ENCODE results near the gene CPNE5.
"Not testable (repeated sequence)": the region's sequence is repeated elsewhere in the genome, so short reads cannot be mapped to it uniquely, and the experiment has no call there.

Gene CPNE5

DNA sequence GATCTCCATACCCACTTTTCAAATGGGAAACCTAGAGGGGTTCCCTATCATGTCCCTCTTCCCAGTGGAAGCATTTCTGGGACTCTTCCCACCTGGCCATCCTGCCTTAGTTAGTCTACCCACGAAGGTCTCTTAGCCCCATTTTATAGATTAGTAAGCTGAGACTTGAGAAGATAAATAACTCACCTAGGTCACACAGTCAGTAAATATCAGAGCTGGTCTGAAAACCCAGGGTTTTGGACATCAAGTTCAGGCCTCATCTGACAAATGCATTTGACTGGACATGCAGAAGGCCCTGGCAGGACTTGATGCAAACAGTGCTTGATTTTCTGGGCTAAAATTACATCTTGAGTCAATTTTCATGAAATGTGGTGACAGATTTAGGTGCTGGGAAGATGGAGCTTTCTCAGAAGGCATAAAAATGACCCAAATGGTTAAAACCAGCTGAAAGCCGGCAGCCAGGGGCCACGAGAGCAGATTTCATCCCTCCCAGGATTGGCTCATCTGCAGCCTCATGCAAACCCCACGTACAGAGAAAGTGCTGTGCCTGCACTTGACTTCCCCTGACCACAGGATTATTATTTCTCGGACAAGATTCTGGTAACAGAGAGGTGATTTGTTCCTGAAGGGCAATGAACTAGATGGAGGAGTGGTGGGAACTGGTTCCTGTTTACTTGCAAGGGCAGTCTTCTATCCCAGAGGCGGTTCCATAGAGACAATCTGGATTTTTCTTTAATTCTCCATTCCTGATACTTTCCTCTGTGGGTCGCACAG, 23.1 kb downstream of the CPNE5 start:
- DNase-seq (ENCODE audit: low spot score) = no peak

DNA sequence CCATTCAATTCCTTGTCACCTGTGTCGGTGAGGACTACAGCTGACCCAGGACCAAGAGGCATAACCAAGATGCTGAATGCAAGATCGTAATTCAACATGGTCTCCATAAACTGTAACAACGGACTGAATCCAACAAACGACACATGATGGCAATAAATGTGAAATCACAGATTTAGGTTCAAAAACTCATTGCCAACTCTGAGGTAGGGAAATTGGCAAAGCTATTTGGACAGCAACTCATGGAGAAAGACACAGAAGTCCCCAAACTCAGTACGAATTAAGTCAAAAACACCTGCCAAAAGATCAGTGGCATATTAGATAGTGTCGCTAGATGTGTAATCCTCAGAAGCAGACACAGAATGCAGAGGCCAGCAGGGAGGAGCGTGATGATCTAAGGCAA, 25.0 kb downstream of the CPNE5 start:
- DNase-seq (ENCODE audit: low spot score) = no peak

DNA sequence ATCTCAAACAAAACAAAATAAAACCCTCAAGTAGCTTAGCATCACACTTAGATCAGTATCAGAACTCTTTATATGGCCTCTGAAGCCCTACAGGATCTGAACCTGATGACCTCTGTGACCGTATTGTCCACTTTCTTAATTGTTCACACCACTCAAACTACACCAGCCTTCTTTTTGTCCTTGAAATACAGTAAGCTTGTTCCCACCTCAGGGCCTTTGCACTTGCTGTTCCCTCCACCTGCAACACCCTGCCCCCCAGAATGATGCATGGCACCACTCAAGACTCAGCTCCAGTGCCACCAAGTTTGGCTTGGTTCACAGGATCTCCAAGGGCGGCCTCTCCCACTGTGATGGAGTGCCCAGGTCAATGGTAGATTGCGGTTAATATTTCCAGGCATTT, 25.7 kb downstream of the CPNE5 start:
- no peak for DNase-seq (ENCODE audit: low spot score)

DNA sequence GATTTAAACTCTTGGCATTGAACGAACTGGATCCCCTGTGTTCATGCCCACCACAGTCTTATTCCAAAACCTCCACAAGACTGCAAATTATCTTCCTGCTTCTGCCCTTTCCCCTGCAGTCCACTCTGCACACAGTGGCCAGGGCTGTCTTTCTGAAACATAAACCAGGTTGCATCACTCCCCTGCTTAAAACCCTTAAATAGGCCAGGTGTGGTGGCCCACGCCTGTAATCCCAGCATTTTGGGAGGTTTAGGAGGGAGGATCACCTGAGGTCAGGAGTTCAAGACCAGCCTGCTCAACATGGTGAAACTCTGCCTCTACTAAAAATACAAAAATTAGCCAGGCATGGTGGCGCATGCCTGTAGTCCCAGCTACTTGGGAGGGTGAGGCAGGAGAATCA, 26.2 kb downstream of the CPNE5 start:
- DNase-seq (ENCODE audit: low spot score) = not testable (repeated sequence)

DNA sequence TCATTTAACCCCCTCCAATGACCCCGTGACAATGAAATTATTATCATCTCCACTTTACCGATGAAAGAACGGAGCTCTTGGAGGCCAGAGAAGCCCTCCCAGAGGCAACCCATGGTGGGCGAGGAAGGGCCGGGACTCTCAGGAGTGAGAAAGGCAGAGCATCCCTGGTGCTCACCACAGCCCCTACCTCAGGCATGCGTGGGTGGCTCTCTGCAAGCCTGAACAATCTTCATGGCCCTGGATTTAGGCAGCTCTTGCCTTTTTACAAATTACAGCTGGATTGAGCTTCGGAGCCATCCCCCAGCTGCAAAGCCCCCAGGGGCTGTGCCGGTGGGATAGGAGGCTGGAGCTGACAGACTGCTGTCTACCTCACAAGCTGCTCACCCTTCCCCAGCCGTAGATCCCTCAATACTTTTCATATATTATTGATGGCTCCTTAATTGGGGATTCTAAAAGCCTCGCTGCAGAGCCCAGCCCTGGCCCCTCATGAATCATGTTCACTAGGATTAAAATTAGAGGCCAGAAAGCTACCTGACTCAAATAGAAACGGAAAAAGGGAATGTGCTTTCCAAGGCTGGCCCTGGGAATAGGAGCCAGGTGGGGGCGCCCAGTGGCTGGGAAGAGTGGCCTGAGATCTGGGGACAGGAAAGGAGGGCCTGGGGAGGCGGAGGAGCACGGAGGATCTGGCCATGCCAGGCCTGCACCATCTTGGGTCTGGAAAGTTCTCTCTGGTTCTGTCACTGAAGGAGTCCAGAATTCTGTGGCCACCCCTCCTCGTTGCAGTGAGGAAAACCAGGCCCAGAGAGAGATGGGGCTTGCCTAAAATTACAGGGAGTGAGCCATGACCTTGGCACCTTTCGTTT, 29.1 kb downstream of the CPNE5 start:
- DNase-seq (ENCODE audit: low spot score) = no peak

DNA sequence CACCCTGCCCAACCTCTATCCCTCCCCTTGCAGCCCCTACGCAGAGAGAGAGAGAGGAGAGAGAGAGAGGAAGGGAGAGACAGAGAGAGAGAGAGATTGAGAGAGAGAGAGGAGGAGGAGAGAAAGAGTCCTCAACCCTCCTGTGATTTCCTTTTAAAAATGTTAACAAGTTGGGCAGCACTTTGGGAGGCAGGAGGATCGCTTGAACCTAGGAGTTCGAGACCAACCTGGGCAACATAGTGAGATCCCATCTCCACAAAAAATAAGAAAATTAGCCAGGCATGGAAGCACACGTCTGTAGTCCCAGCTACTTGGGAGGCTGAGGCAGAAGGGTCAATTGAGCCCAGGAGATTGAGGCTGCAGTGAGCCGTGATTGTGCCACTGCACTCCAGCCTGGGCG, 30.1 kb downstream of the CPNE5 start:
- DNase-seq (ENCODE audit: low spot score) = no peak

DNA sequence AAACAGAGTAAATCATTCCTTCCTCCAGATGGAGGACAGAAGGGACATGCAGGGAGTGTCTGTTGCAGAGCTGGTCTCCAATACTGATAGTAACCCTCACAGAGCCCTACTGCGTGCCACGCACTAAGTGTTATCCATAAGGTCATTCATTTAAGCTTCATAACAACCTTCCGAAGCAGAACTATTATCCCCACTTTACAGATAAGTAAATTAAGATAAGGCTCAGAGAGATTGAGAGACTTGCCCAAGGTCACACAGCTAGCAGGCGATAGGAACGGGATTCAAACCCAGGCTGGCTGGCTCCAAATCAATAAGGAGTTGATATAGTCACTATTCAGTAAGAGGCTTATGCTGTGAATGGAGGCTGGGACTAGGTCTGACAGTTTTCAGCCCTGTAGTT, 30.6 kb downstream of the CPNE5 start:
- no peak for DNase-seq (ENCODE audit: low spot score)

DNA sequence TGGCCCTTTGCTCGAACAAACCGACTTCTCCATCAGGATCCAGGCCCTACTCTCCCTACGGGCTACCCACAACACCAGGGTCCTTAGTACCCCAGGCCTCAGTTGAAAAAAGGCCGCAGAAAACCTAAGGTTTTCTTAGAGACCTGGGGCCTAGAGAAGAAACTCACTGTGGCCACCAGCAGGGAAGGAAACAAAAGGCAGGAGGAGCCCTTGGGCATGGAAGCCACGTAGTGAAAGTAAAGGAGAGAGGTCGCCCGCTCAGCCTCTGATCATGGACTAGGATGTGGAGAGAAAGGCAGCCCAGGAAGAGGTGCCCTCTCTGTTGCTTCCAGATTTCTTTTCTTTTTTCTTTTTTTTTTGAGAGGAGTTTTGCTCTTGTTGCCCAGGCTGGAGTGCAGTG, 31.5 kb downstream of the CPNE5 start:
- no peak for DNase-seq (ENCODE audit: low spot score)

DNA sequence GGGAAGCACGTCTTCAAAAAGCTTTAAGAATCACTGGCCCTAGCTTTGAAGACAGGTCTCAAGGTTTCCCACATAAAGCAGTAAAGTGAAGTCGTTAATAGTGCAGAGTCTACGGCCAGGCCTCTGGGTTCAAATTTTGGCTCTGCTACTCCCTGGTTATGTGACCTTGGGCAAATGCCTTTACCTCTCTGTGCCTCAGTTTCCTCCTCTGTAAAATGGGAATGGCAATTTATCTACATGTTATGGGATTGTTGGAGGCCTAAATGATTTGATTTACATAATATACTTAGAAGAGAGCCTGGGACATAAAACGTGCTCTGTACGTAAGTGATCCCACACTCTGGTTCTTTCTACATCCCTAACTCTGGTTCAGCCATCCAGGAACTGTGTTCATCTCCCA, 32.1 kb downstream of the CPNE5 start:
- no peak for DNase-seq (ENCODE audit: low spot score)

DNA sequence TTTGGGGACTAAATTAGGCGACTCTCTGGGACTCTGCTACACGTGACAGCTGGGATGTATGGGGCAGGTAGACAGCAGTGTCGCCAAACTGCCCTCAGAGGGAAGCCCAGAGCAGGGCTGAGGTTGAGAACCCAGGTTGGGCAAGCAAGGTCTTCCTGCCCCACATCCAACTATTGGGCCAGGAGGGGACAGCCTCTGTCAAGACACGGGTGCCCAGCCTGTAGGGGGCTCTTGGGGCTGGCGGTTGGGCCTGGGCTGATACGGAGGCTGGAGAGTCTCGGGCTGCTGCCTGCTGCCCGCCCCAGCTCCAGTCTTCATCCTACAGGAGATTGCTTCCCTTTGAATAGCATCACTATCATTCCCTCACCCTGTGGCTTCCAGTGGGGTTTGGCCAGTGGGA, 33.3 kb downstream of the CPNE5 start:
- DNase-seq (ENCODE audit: low spot score) = no peak

DNA sequence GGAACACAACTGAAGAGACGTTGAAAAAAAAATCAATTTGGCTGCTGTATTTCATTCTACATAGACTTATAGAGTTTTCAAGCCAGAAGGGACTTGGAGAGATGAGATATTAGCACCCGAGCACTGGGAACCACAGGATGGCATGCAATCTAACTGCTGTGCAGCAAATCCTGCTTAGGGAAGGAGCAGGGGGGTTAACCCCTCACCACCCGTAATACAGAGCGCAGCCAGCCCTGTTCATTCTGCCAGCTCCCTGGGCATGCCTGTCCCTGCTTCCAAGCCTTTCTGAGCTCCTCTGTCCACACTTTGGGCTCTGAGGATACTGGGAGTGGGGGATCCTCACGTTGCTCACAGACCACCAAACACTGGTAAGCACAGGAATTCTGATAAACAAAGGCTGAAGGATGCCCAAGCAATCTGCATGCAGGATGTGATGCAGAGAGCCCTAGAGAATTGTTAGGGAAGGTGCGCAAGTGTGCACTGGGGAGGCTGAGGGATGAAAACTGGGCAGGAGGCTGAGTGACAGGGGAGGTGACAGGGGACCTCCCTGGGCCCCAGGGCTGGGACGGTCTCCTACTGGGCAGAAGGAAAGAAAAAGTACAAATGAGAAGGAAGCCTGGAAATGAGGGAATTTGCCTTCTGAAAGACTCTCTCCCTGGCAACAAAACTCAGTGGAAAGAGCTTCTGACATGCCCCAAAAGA, 34.0 kb downstream of the CPNE5 start:
- DNase-seq (ENCODE audit: low spot score) = no peak

DNA sequence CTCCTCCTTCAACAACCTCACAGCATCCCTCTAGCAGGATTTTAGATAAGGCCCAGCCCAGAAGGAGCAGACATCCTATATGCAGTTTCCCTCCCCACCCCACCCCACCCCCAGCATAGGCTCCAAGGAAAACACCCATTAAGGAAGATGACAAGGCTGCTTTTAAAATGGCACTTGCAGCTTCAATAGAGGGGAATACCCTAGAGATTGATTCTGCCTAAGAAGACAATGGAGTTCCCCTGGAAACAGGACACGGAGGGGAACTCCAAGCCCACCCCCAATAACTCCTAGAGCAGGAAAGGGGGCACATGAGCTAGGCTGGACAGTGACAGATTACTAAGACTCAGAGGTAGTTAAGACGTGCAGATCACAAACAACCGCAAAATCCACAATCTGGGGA, 34.7 kb downstream of the CPNE5 start:
- no peak for DNase-seq (ENCODE audit: low spot score)

DNA sequence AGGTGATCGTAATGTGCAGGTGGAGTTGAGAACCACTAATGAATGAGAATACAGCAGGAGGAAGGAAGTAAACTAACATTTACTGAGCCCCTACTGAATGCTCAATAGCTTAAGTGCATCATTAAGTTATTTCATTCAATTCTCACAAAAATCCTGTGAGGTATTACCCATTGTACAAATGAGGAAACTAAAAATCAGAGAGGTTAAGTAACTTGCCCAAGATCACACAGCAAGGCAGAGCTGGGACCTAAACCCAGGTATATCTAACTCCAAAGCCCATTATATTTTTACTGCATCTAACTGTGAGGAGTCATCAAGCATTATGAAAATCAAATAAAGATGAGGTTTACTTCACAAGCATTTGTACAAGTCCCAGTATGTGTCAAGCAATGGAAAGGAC, 35.3 kb downstream of the CPNE5 start:
- no peak for DNase-seq (ENCODE audit: low spot score)

DNA sequence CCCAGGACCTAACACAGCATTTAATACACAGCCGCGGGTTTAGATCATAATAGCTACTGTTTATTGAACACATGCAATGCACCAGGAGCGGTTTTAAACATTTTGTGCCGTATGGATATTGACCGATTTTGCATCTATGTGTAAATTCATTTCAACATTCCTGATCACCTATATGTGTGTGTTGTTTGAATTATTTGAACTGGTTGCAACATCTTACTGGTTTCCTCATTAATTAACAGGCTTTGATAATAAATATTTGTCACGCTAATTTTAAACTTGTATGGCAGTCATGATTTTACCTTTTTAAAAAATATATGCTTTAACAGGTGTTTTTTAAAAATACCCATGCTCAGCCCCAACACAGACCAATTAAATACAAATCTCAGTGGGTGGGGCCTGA, 35.8 kb downstream of the CPNE5 start:
- no peak for DNase-seq (ENCODE audit: low spot score)

DNA sequence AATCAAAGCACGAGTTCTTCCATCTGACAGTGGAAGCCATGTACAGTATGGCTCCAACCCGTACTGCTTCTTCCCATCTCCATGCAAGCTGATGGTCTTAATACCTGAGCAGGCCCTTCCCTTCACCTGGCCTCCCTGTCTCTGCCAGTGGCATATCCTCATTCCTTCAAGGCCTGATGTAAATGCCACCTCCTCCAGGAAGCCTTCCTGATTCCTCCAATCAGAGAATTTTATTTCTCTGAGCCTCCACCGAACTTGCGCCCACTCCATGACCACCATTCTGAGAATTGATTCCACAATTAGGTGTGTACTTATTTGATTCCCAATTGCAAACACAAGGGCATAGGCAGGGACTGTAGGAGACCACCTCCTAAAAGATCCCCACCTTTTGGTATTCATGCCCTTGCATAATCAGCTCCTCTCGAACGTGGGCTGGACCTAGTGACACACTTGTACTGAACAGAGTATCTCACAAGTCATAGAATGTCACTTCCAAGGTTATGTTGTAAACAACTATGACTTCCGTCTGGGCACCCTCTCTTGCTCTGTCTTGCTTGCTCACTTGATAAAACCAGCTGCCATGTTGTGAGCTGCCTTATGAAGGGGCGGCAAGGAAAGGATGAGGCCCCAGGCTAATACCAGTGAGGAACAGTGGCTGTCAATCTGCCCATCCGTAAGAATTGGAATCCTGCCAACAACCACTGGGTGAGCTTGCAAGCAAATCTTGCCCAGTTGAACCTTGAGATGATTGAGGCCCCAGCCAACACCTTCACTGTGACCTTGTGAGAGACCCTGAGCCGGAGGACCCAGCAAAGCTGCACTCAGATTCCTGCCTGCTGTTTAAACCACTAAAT, 38.8 kb downstream of the CPNE5 start:
- no peak for DNase-seq (ENCODE audit: low spot score)

DNA sequence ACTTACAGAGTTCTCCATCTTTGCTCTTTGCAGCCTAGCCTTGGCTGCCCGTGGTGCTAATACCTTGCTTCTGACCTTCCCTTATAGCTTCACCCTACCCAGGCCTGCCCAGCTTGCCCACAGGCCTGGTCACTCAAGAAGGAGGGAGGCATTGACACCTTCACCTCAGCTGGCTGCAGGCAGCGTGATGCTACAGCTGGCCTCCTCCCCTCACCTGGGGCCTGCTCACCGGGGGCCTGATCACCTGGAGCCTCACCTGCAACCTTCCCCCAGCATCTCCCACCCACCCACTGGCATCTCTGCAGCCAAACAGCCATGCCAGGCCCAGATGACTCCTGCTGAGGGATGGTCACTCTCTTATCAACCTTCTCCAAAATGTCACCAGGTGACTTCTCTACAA, 40.4 kb downstream of the CPNE5 start:
- DNase-seq (ENCODE audit: low spot score) = no peak

DNA sequence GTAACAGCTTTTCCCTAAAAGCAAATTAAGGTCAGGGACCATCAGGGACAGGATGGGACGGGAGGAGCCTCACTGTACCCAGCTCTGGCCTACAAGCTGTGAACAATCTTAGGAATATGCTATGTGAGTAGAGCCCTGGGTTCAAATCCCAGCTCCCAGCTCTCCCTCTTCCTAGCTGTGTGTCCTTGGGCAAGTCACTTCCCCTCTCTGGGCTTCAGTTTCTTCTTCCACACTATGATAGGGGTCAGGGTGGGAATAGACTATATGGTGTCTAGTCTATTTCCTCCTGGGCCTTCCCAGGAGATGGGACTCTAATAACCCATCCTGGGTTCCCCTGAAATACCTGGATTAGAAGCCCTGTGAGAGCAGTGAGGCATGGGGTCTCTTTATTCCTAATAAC, 41.6 kb downstream of the CPNE5 start:
- no peak for DNase-seq (ENCODE audit: low spot score)

DNA sequence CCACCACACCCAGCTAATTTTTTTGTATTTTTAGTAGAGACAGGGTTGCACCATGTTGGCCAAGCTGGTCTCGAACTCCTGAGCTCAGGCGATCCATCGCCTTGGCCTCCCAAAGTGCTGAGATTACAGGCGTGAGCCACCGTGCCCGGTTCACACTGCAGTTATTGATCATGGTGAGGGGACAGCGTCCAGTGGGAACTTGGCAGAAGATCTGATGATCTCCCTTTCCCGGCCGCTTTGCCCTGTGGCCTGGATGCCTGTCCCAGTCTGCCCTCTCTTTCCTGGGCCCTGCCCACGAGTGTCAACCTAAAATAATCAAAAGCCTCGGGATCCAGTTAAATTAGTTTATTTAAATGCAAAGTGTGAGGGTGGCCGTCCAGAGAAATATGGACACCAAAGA, 42.2 kb downstream of the CPNE5 start:
- no peak for DNase-seq (ENCODE audit: low spot score)

DNA sequence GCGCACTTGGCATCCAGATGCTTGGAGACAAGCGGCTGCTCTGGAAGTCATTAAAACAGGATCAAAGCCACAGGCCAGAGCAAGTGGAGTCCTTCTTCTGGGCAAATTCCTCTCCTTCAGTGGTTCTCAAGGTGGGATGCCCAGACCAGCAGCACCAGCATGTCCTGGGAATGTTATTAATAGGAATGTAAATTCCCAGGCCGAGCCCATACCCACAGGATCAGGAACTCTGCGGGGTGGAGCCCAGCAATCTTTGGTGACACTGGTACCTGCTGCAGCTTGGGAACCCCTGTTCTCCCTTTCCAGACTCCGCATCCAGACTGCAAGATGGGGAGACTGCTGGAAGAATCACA, 44.6 kb downstream of the CPNE5 start:
- no peak for DNase-seq (ENCODE audit: low spot score)

DNA sequence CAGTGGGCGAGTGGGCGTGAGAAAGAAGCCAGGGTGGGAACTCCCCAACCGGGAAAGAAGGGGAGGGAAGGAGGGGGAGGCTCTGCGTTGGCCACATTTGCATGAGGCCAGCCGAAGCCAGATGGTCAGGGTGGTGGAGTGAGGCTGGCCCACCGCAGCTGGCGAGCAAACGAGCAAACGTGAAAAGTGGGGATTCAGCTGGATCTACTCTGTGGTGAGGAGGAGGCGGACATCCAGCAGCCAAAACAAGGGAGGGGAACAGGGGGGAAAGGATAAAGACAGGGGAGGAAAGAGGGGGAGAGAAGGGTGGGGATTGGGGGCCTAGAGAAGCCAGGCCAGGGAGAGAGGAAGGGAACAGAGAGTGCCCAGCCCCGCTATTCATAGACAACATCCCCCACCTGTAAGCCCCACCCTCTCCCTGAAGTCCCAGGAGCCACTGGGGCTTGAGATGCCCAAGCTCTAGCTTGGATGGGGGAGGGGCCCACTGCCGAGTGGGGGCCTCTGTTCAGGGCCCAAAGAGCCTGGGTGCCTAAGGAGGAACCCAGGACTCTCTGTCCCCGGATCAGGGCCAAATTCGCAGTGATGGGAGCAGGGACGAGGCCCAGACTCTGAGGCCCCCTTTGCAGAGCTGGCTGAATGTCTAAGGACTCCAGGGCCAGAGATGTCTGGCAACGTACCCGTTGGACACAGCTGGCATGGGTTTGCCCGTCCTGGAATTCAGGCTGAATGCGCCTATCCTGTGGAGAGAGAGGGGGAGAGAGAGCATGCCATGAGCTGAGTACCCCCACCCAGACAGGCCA, 45.1 kb downstream of the CPNE5 start:
- DNase-seq (ENCODE audit: low spot score) = no peak

DNA sequence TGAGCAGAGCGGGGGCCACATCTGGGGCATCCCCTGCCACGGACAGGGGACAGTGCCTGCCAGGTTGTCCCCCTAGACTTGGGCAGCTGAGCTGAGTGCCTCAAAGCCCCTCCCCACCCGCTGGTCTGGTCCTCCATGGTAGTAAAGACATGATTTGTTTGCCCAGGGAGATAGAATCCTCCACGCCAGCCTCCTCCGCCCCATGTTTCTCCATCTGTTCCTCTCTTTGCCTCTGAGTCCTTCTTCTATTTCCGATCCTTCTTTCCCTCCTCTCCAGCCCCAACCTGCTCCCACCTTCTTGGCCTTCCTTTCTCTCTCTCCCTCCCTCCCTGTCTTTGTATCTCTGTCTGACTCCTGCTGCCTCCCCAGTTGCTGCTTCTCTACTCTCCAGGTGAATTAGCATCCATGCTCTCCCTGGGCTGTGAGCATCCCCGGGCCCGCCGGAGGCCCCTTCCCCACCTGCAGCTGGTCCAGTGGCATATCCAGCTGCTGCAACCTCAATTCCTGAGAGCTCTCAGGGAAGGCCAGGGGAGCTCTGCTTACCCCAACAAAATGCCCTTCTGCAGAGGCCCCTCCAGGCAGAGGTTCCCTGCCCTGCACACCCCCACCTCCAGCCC, 45.8 kb downstream of the CPNE5 start:
- no peak for DNase-seq (ENCODE audit: low spot score)

Measured in HuH-7.5 (cell line).